Large intestine (tissue), 3 donors: ENCODE data around the gene FADD. TPM values are rescaled to one million over a fixed set of nuclear protein-coding genes. Genes with fewer than 3 reads are reported as not detected.

ENCODE experiments used
- DNase-seq, 2 donors: peaks; one replicate each; pipeline versions ENCODE4 v3.0.0 to v3.0.0-alpha.2; 2013
- H3K27ac ChIP-seq: one replicate; pipeline ENCODE4 v1.5.1; 2013; ENCODE audit warnings: low read length
- H3K27me3 ChIP-seq: 2 replicates; pipeline ENCODE4 v1.6.1; 2013; ENCODE audit warnings: low read length; ENCODE audit not compliant: control insufficient read depth, insufficient read depth
- H3K36me3 ChIP-seq: 2 replicates; pipeline ENCODE4 v1.6.1; 2013; ENCODE audit warnings: low read length; ENCODE audit not compliant: control insufficient read depth, insufficient read depth
- H3K4me1 ChIP-seq: one replicate; pipeline ENCODE4 v1.6.1; 2013; ENCODE audit warnings: low read length; ENCODE audit not compliant: control insufficient read depth, insufficient read depth
- H3K4me3 ChIP-seq: one replicate; pipeline ENCODE4 v1.5.1; 2013; ENCODE audit warnings: low read length
- H3K9me3 ChIP-seq: one replicate; pipeline ENCODE4 v1.6.1; 2013; ENCODE audit warnings: mild to moderate bottlenecking, low read depth, low read length, moderate library complexity; ENCODE audit not compliant: control insufficient read depth
- WGBS: methylation state at CpG from one replicate; pipeline ENCODE4 v1.1.5; 2013; ENCODE audit warnings: low lambda C conversion rate; ENCODE audit not compliant: insufficient coverage; 5-methylcytosine and 5-hydroxymethylcytosine counted together
- polyA plus RNA-seq: library from polyadenylated mRNA; unstranded; fragments of 120-200 nt; gene quantifications from one replicate; pipeline ENCODE4 v1.2.1, GENCODE V29; 2013

Gene FADD
- polyA plus RNA-seq, 1 donor = 18.1 TPM

GRCh38 chr11:70180906-70181305 is 22.2 kb upstream of the FADD start:
- Histone ChIP-seq H3K27me3 (no peaks in the 10 kb centered on the region), H3K9me3 (no peaks in the 10 kb centered on the region), H3K36me3 (no peaks in the 10 kb centered on the region), H3K27ac (no peak overlapping the region), H3K4me1 (no peaks in the 10 kb centered on the region), H3K4me3 (no peak overlapping the region)
- no CpG with 5 or more reads among the region's 11 CpGs for WGBS
- no peak for DNase-seq

GRCh38 chr11:70182266-70182665 is 20.8 kb upstream of the FADD start:
- Histone ChIP-seq H3K27me3 (no peaks in the 10 kb centered on the region), H3K36me3 (no peaks in the 10 kb centered on the region), H3K4me1 (no peaks in the 10 kb centered on the region), H3K9me3 (no peaks in the 10 kb centered on the region), H3K4me3 (no peak overlapping the region), H3K27ac (no peak overlapping the region)
- WGBS = no CpG with 5 or more reads among the region's 18 CpGs
- DNase-seq = no peak

- DNase-seq = no peak
- no peaks in the 10 kb centered on the region for H3K27me3 ChIP-seq
- no peak overlapping the region for H3K27ac ChIP-seq
- no peak overlapping the region for H3K4me3 ChIP-seq
- H3K4me1 ChIP-seq = no peaks in the 10 kb centered on the region
- WGBS = no CpG with 5 or more reads among the region's 1 CpG
- H3K36me3 ChIP-seq = no peaks in the 10 kb centered on the region
- H3K9me3 ChIP-seq = no peaks in the 10 kb centered on the region
These were observed 20.1 kb upstream of the FADD start for GRCh38 chr11:70183032-70183431.

GRCh38 chr11:70183483-70184176 is 19.5 kb upstream of the FADD start:
- no peaks in the 10 kb centered on the region for H3K9me3 ChIP-seq

GRCh38 chr11:70184396-70184795 is 18.7 kb upstream of the FADD start:
- H3K36me3 ChIP-seq = no peaks in the 10 kb centered on the region
- no peak for DNase-seq
- no peak overlapping the region for H3K4me3 ChIP-seq
- H3K4me1 ChIP-seq = no peaks in the 10 kb centered on the region
- H3K9me3 ChIP-seq = no peaks in the 10 kb centered on the region
- H3K27ac ChIP-seq = no peak overlapping the region
- H3K27me3 ChIP-seq = no peaks in the 10 kb centered on the region
- WGBS = 33% methylated on average over 1 of the region's 9 CpGs

More at GRCh38 chr11:70183483-70184176, 19.5 kb upstream of the FADD start:
- Histone ChIP-seq H3K27ac (no peak overlapping the region), H3K36me3 (no peaks in the 10 kb centered on the region), H3K4me3 (no peak overlapping the region), H3K27me3 (no peaks in the 10 kb centered on the region), H3K4me1 (no peaks in the 10 kb centered on the region)
- no CpG with 5 or more reads among the region's 11 CpGs for WGBS
- no peak for DNase-seq

GRCh38 chr11:70185348-70186055 is 17.6 kb upstream of the FADD start:
- no peaks in the 10 kb centered on the region for H3K36me3 ChIP-seq
- H3K4me3 ChIP-seq = no peak overlapping the region
- no peaks in the 10 kb centered on the region for H3K4me1 ChIP-seq
- no peak overlapping the region for H3K27ac ChIP-seq
- no peak for DNase-seq
- no peaks in the 10 kb centered on the region for H3K9me3 ChIP-seq
- H3K27me3 ChIP-seq = no peaks in the 10 kb centered on the region
- 87% methylated on average over 3 of the region's 28 CpGs for WGBS

GRCh38 chr11:70186420-70186819 is 16.7 kb upstream of the FADD start:
- Histone ChIP-seq H3K4me3 (no peak overlapping the region), H3K4me1 (peaks cover under 1% of the 10 kb centered on the region), H3K27ac (no peak overlapping the region), H3K27me3 (no peaks in the 10 kb centered on the region), H3K9me3 (no peaks in the 10 kb centered on the region), H3K36me3 (no peaks in the 10 kb centered on the region)
- WGBS = no CpG with 5 or more reads among the region's 6 CpGs
- no peak for DNase-seq

- Histone ChIP-seq H3K4me1 (peaks cover 4% of the 10 kb centered on the region), H3K27ac (no peak overlapping the region), H3K36me3 (no peaks in the 10 kb centered on the region), H3K27me3 (no peaks in the 10 kb centered on the region), H3K4me3 (no peak overlapping the region), H3K9me3 (no peaks in the 10 kb centered on the region)
- WGBS = no CpG with 5 or more reads among the region's 10 CpGs
- DNase-seq = no peak
These were observed 16.2 kb upstream of the FADD start for GRCh38 chr11:70186936-70187335.

- H3K9me3 ChIP-seq = no peaks in the 10 kb centered on the region
These were observed 15.3 kb upstream of the FADD start for GRCh38 chr11:70187771-70188170.

GRCh38 chr11:70189622-70190021 is 13.5 kb upstream of the FADD start:
- H3K36me3 ChIP-seq = no peaks in the 10 kb centered on the region
- no peaks in the 10 kb centered on the region for H3K27me3 ChIP-seq
- no peak for DNase-seq
- H3K4me1 ChIP-seq = peaks cover 4% of the 10 kb centered on the region
- no peak overlapping the region for H3K4me3 ChIP-seq
- no peaks in the 10 kb centered on the region for H3K9me3 ChIP-seq
- no peak overlapping the region for H3K27ac ChIP-seq
- no CpG with 5 or more reads among the region's 11 CpGs for WGBS

More at GRCh38 chr11:70187771-70188170, 15.3 kb upstream of the FADD start:
- Histone ChIP-seq H3K4me3 (no peak overlapping the region), H3K27me3 (no peaks in the 10 kb centered on the region), H3K4me1 (peaks cover 4% of the 10 kb centered on the region), H3K27ac (no peak overlapping the region), H3K36me3 (no peaks in the 10 kb centered on the region)
- no CpG with 5 or more reads among the region's 15 CpGs for WGBS
- DNase-seq = no peak
